ENCODE results near the gene CAMK1D. TPM values are rescaled to one million over a fixed set of nuclear protein-coding genes. Genes with fewer than 3 reads are reported as not detected.
"Not testable (repeated sequence)": the region's sequence is repeated elsewhere in the genome, so short reads cannot be mapped to it uniquely, and the experiment has no call there.

Gene CAMK1D
- total RNA-seq, 2 experiments from 2014 or later: 19.0 to 25.6 TPM

- Histone ChIP-seq H4K20me1 (ENCODE audit: insufficient read depth, low read length) (no peaks in the 10 kb centered on the region), H3K36me3 (ENCODE audit: insufficient read depth, low read length) (no peaks in the 10 kb centered on the region), H2AFZ (ENCODE audit: low read length) (no peak overlapping the region), H3K9me2 (ENCODE audit: insufficient read depth, low read length) (no peaks in the 10 kb centered on the region), H3K79me2 (ENCODE audit: insufficient read depth, low read depth, low read length) (no peaks in the 10 kb centered on the region), H3K9me3 (ENCODE audit: low read length) (no peaks in the 10 kb centered on the region), H3K4me2 (ENCODE audit: low read length) (no peak overlapping the region), H3K4me3 (ENCODE audit: low read depth, low read length, poor library complexity, severe bottlenecking) (no peak overlapping the region), H3K4me1 (ENCODE audit: insufficient read depth, low read length, poor library complexity, severe bottlenecking) (no peaks in the 10 kb centered on the region), H3K27ac (ENCODE audit: low read depth, low read length, poor library complexity, severe bottlenecking) (no peak overlapping the region)
- no TSS peak for BruUV-seq (replicated peaks)
- POLR2A ChIA-PET: interaction anchor here (0.6 kb wide), 1 partner anchor 22 kb away, joined by 4 read pairs; no protein-coding TSS in a partner anchor
- CTCF ChIA-PET (ENCODE audit: unreplicated experiment): no interaction called here
- intact Hi-C loops (cut with micrococcal nuclease; ENCODE audit: unreplicated experiment): no loop called here
- TF ChIP-seq EZH2phosphoT487 (IDR thresholded peaks at IDR 0.05; ENCODE audit: borderline replicate concordance, low read depth, low read length): no peak
- TF ChIP-seq, protein P1, sequence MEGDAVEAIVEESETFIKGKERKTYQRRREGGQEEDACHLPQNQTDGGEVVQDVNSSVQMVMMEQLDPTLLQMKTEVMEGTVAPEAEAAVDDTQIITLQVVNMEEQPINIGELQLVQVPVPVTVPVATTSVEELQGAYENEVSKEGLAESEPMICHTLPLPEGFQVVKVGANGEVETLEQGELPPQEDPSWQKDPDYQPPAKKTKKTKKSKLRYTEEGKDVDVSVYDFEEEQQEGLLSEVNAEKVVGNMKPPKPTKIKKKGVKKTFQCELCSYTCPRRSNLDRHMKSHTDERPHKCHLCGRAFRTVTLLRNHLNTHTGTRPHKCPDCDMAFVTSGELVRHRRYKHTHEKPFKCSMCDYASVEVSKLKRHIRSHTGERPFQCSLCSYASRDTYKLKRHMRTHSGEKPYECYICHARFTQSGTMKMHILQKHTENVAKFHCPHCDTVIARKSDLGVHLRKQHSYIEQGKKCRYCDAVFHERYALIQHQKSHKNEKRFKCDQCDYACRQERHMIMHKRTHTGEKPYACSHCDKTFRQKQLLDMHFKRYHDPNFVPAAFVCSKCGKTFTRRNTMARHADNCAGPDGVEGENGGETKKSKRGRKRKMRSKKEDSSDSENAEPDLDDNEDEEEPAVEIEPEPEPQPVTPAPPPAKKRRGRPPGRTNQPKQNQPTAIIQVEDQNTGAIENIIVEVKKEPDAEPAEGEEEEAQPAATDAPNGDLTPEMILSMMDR (conservative IDR thresholded peaks at IDR 0.05; ENCODE audit: low read length): no peak
- no peak for DNase-seq (ENCODE audit: low spot score)
Measured at GRCh38 chr10:12308736-12309375, 40.5 kb upstream of the CAMK1D start.

GRCh38 chr10:12309783-12310182 is 39.6 kb upstream of the CAMK1D start:
- POLR2A ChIA-PET: interaction anchor here (0.6 kb wide), 2 partner anchors 21 to 28 kb away, joined by 3 to 5 read pairs; no protein-coding TSS in a partner anchor

GRCh38 chr10:12314836-12315235 is 34.5 kb upstream of the CAMK1D start:
- Histone ChIP-seq H2AFZ (ENCODE audit: low read length) (no peak overlapping the region), H3K4me1 (ENCODE audit: insufficient read depth, low read length, poor library complexity, severe bottlenecking) (no peaks in the 10 kb centered on the region), H4K20me1 (ENCODE audit: insufficient read depth, low read length) (no peaks in the 10 kb centered on the region), H3K9me3 (ENCODE audit: low read length) (no peaks in the 10 kb centered on the region), H3K79me2 (ENCODE audit: insufficient read depth, low read depth, low read length) (no peaks in the 10 kb centered on the region), H3K4me2 (ENCODE audit: low read length) (no peak overlapping the region), H3K36me3 (ENCODE audit: insufficient read depth, low read length) (no peaks in the 10 kb centered on the region), H3K4me3 (ENCODE audit: low read depth, low read length, poor library complexity, severe bottlenecking) (no peak overlapping the region), H3K9me2 (ENCODE audit: insufficient read depth, low read length) (no peaks in the 10 kb centered on the region), H3K27ac (ENCODE audit: low read depth, low read length, poor library complexity, severe bottlenecking) (no peak overlapping the region)
- BruUV-seq (replicated peaks): no TSS peak
- intact Hi-C loops (cut with micrococcal nuclease; ENCODE audit: unreplicated experiment): no loop called here
- no peak for DNase-seq (ENCODE audit: low spot score)
- POLR2A ChIA-PET: no interaction called here
- CTCF ChIA-PET (ENCODE audit: unreplicated experiment): no interaction called here
- no peak for TF ChIP-seq EZH2phosphoT487 (IDR thresholded peaks at IDR 0.05; ENCODE audit: borderline replicate concordance, low read depth, low read length)
- TF ChIP-seq, protein P1 (conservative IDR thresholded peaks at IDR 0.05; ENCODE audit: low read length): no peak

More at GRCh38 chr10:12309783-12310182, 39.6 kb upstream of the CAMK1D start:
- H3K9me2 ChIP-seq (ENCODE audit: insufficient read depth, low read length); H3K36me3 ChIP-seq (ENCODE audit: insufficient read depth, low read length); intact Hi-C loops (cut with micrococcal nuclease; ENCODE audit: unreplicated experiment); BruUV-seq (replicated peaks); H2AFZ ChIP-seq (ENCODE audit: low read length); H3K79me2 ChIP-seq (ENCODE audit: insufficient read depth, low read depth, low read length); H3K9me3 ChIP-seq (ENCODE audit: low read length); H3K27ac ChIP-seq (ENCODE audit: low read depth, low read length, poor library complexity, severe bottlenecking); H3K4me1 ChIP-seq (ENCODE audit: insufficient read depth, low read length, poor library complexity, severe bottlenecking); H3K4me3 ChIP-seq (ENCODE audit: low read depth, low read length, poor library complexity, severe bottlenecking); H3K4me2 ChIP-seq (ENCODE audit: low read length); H4K20me1 ChIP-seq (ENCODE audit: insufficient read depth, low read length); DNase-seq (ENCODE audit: low spot score): not testable (repeated sequence)
- CTCF ChIA-PET (ENCODE audit: unreplicated experiment): interaction anchor here (0.6 kb wide), 1 partner anchor 45 kb away, joined by 3 read pairs; no protein-coding TSS in a partner anchor

All from OCI-LY7 (cell line).